HG03280 (cell line): ENCODE results near the gene SMTNL2.

Source experiments
- ATAC-seq: cut with Tn5 transposase; IDR thresholded peaks from one replicate; pipeline ENCODE4 v1.9.1; 2021; ENCODE audit warnings: mild to moderate bottlenecking, moderate library complexity; ENCODE audit not compliant: unreplicated experiment

Gene SMTNL2

GRCh38 chr17:4584101-4584916, at the start of gene SMTNL2:
Gene SMTNL2, plus strand, starts transcription at chr17:4584529. Its CDS starts 77 bp downstream, at chr17:4584606.
- no peak for ATAC-seq

- ATAC-seq: no peak
Observed at GRCh38 chr17:4534928-4535666, 49.2 kb upstream of the SMTNL2 start.

GRCh38 chr17:4535667-4536258, 48.6 kb upstream of the SMTNL2 start:
- ATAC-seq: no peak

GRCh38 chr17:4536259-4536741, 48.0 kb upstream of the SMTNL2 start:
- ATAC-seq: no peak

GRCh38 chr17:4536742-4537411, 47.5 kb upstream of the SMTNL2 start:
- ATAC-seq: no peak

- no peak for ATAC-seq
Observed at GRCh38 chr17:4537451-4538235, 46.7 kb upstream of the SMTNL2 start.

GRCh38 chr17:4538236-4539002, 45.9 kb upstream of the SMTNL2 start:
- ATAC-seq: no peak

GRCh38 chr17:4539025-4539424, 45.3 kb upstream of the SMTNL2 start:
- no peak for ATAC-seq

GRCh38 chr17:4539576-4540223, 44.6 kb upstream of the SMTNL2 start:
- no peak for ATAC-seq

GRCh38 chr17:4540224-4540651, 44.1 kb upstream of the SMTNL2 start:
- no peak for ATAC-seq

GRCh38 chr17:4540687-4541327, 43.5 kb upstream of the SMTNL2 start:
- no peak for ATAC-seq

- no peak for ATAC-seq
Observed at GRCh38 chr17:4541328-4542002, 42.9 kb upstream of the SMTNL2 start.

- no peak for ATAC-seq
Observed at GRCh38 chr17:4542003-4542725, 42.2 kb upstream of the SMTNL2 start.

GRCh38 chr17:4542726-4543191, 41.6 kb upstream of the SMTNL2 start:
- ATAC-seq: no peak

GRCh38 chr17:4543557-4544026, 40.7 kb upstream of the SMTNL2 start:
- no peak for ATAC-seq

- ATAC-seq: no peak
Observed at GRCh38 chr17:4544135-4544950, 40.0 kb upstream of the SMTNL2 start.
